Measurements from ENCODE around the gene ATRX.
"Not testable (repeated sequence)": the region's sequence is repeated elsewhere in the genome, so short reads cannot be mapped to it uniquely, and the experiment has no call there.

ATRX gene

DNA sequence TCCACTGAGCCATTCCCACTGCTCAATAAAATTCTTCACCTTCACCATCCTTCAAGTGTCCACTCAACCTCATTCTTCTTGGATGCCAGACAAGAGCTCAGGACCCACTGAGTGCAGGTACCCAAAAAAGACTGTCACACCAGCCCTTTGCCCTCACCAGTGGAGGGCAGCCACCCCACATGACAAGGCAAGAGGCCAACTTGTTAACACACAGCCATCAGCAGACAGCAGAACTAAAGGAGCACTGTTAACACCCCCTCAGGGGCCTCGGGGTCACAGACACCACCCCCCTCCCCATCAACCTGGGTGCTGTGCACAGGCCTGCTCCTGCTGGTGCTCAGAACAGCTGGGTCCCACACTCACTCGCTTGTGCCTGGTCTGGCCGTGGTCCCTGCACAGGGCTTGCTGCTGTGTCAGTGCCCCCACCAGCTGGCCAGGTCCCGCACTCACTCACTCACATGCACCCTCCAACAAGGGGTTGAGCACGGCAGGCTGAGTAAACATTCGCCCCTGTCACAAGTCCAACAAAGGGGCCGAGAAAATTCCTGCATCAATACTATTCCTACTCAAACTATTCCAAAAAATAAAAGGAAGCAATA is 54.1 kb downstream of the ATRX start:
- Histone ChIP-seq H3K79me2 (ENCODE audit: control insufficient read depth, low read length) (peaks cover 92% of the 10 kb centered on the region), H3K9me3 (ENCODE audit: control insufficient read depth, insufficient read depth, low read length) (no peaks in the 10 kb centered on the region), H3K27ac (ENCODE audit: low read depth, low read length) (no peak overlapping the region), H3K27me3 (ENCODE audit: control insufficient read depth, low read length) (no peaks in the 10 kb centered on the region), H3K9me2 (replicated peaks; ENCODE audit: control insufficient read depth, low read length) (no peaks in the 10 kb centered on the region), H3K4me1 (ENCODE audit: control insufficient read depth, low read length) (no peaks in the 10 kb centered on the region), H3F3A (ENCODE audit: control insufficient read depth, insufficient read depth) (no peaks in the 10 kb centered on the region), H3K4me2 (ENCODE audit: low read length) (no peak overlapping the region), H4K20me1 (ENCODE audit: control insufficient read depth, insufficient read depth, low read depth, low read length) (no peaks in the 10 kb centered on the region), H3K4me3 (ENCODE audit: low read length) (no peak overlapping the region), H3K36me3 (ENCODE audit: control insufficient read depth, low read length) (no peaks in the 10 kb centered on the region)
- TF ChIP-seq EZH2phosphoT487 (IDR thresholded peaks at IDR 0.05; ENCODE audit: borderline replicate concordance, low read length), result no peak
- no peak for TF ChIP-seq CTCF (IDR thresholded peaks at IDR 0.05; ENCODE audit: low read depth, low read length, poor library complexity, severe bottlenecking)

DNA sequence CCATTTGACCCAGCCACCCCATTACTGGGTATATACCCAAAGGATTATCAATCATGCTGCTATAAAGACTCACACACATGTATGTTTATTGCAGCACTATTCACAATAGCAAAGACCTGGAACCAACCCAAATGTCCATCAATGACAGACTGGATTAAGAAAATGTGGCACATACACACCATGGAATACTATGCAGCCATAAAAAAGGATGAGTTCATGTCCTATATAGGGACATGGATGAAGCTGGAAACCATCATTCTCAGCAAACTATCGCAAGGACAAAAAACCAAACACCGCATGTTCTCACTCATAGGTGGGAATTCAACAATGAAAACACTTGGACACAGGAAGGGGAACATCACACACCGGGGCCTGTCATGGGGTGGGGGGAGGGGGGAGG is 59.9 kb downstream of the ATRX start:
- not testable (repeated sequence) for H3K4me2 ChIP-seq (ENCODE audit: low read length); H3K4me3 ChIP-seq (ENCODE audit: low read length); H3K36me3 ChIP-seq (ENCODE audit: control insufficient read depth, low read length); H3K27me3 ChIP-seq (ENCODE audit: control insufficient read depth, low read length); H3F3A ChIP-seq (ENCODE audit: control insufficient read depth, insufficient read depth); H3K27ac ChIP-seq (ENCODE audit: low read depth, low read length); H3K9me2 ChIP-seq (replicated peaks; ENCODE audit: control insufficient read depth, low read length); H3K9me3 ChIP-seq (ENCODE audit: control insufficient read depth, insufficient read depth, low read length); H4K20me1 ChIP-seq (ENCODE audit: control insufficient read depth, insufficient read depth, low read depth, low read length); H3K4me1 ChIP-seq (ENCODE audit: control insufficient read depth, low read length)
- peaks cover 91% of the 10 kb centered on the region for H3K79me2 ChIP-seq (ENCODE audit: control insufficient read depth, low read length)

DNA sequence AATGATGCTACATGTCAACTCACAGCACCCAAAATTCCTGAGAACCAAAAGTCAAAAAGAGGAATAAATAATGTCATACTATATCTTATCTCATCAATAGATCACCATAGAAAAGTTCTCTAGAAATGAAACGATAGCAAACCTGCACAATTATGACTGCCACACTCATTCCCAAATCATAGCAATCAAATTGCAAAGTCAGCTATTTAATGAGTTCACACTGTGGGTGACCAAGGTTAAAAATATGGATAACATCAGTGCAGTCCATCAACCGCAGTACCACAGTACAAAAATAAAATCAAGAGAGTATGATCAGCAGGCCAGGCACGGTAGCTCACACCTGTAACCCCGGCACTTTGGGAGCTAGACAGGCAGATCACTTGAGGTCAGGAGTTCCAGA is 62.3 kb downstream of the ATRX start:
- no peaks in the 10 kb centered on the region for H4K20me1 ChIP-seq (ENCODE audit: control insufficient read depth, insufficient read depth, low read depth, low read length)
- no peak overlapping the region for H3K4me2 ChIP-seq (ENCODE audit: low read length)
- TF ChIP-seq CTCF (IDR thresholded peaks at IDR 0.05; ENCODE audit: low read depth, low read length, poor library complexity, severe bottlenecking) (no peak), EZH2phosphoT487 (IDR thresholded peaks at IDR 0.05; ENCODE audit: borderline replicate concordance, low read length) (no peak)

GRCh38 chrX:77719388-77719787 is 66.6 kb downstream of the ATRX start:
- Histone ChIP-seq H3K4me1 (ENCODE audit: control insufficient read depth, low read length) (peaks cover 4% of the 10 kb centered on the region; the same call in 1 of the 2 replicates), H3K36me3 (ENCODE audit: control insufficient read depth, low read length) (peaks cover 16% of the 10 kb centered on the region), H3K9me2 (replicated peaks; ENCODE audit: control insufficient read depth, low read length) (no peaks in the 10 kb centered on the region), H4K20me1 (ENCODE audit: control insufficient read depth, insufficient read depth, low read depth, low read length) (no peaks in the 10 kb centered on the region), H3K4me2 (ENCODE audit: low read length) (no peak overlapping the region), H3K4me3 (ENCODE audit: low read length) (no peak overlapping the region), H3K27me3 (ENCODE audit: control insufficient read depth, low read length) (no peaks in the 10 kb centered on the region), H3F3A (ENCODE audit: control insufficient read depth, insufficient read depth) (no peaks in the 10 kb centered on the region), H3K9me3 (ENCODE audit: control insufficient read depth, insufficient read depth, low read length) (no peaks in the 10 kb centered on the region), H3K27ac (ENCODE audit: low read depth, low read length) (no peak overlapping the region), H3K79me2 (ENCODE audit: control insufficient read depth, low read length) (peaks cover 81% of the 10 kb centered on the region)
- TF ChIP-seq CTCF (IDR thresholded peaks at IDR 0.05; ENCODE audit: low read depth, low read length, poor library complexity, severe bottlenecking) (no peak), EZH2phosphoT487 (IDR thresholded peaks at IDR 0.05; ENCODE audit: borderline replicate concordance, low read length) (no peak)

More for the DNA sequence above, 62.3 kb downstream of the ATRX start:
- H3K27ac ChIP-seq (ENCODE audit: low read depth, low read length), result no peak overlapping the region
- peaks cover 91% of the 10 kb centered on the region for H3K79me2 ChIP-seq (ENCODE audit: control insufficient read depth, low read length)
- no peaks in the 10 kb centered on the region for H3F3A ChIP-seq (ENCODE audit: control insufficient read depth, insufficient read depth)
- H3K4me3 ChIP-seq (ENCODE audit: low read length), result no peak overlapping the region
- H3K9me3 ChIP-seq (ENCODE audit: control insufficient read depth, insufficient read depth, low read length), result no peaks in the 10 kb centered on the region
- no peaks in the 10 kb centered on the region for H3K9me2 ChIP-seq (replicated peaks; ENCODE audit: control insufficient read depth, low read length)
- no peaks in the 10 kb centered on the region for H3K36me3 ChIP-seq (ENCODE audit: control insufficient read depth, low read length)
- H3K27me3 ChIP-seq (ENCODE audit: control insufficient read depth, low read length), result no peaks in the 10 kb centered on the region
- H3K4me1 ChIP-seq (ENCODE audit: control insufficient read depth, low read length), result peaks cover 4% of the 10 kb centered on the region; the same call in 1 of the 2 replicates

Data from DOHH2 (cell line).